Measurements from ENCODE around the gene LCN12. TPM values are rescaled to one million over a fixed set of nuclear protein-coding genes. Genes with fewer than 3 reads are reported as not detected.

LCN12 gene
- total RNA-seq, 1 donor from 2014 or later, result 8.6 TPM

- ATAC-seq (no peak), DNase-seq (ENCODE audit: low spot score) (no peak)
- intact Hi-C loops (cut with DNase I), result no loop called here
Observed at GRCh38 chr9:136952876-136953770, 1.1 kb downstream of the LCN12 start.

- DNase-seq (ENCODE audit: low spot score) (no peak), ATAC-seq (no peak)
- intact Hi-C loops (cut with DNase I), result no loop called here
Observed at GRCh38 chr9:136953771-136954269, 1.7 kb downstream of the LCN12 start.

GRCh38 chr9:136954270-136955083, 2.4 kb downstream of the LCN12 start:
- ATAC-seq (no peak), DNase-seq (ENCODE audit: low spot score) (no peak)
- intact Hi-C loops (cut with DNase I), result no loop called here

- no peak for DNase-seq (ENCODE audit: low spot score)
- intact Hi-C loops (cut with DNase I), result no loop called here
- ATAC-seq, result no peak
Observed at GRCh38 chr9:136955202-136955942, 3.3 kb downstream of the LCN12 start.

GRCh38 chr9:136955943-136956335, 3.9 kb downstream of the LCN12 start:
- DNase-seq (ENCODE audit: low spot score), result no peak
- ATAC-seq, result no peak
- intact Hi-C loops (cut with DNase I), result no loop called here

GRCh38 chr9:136956604-136957003, 4.5 kb downstream of the LCN12 start:
- no peak for ATAC-seq
- intact Hi-C loops (cut with DNase I), result no loop called here
- no peak for DNase-seq (ENCODE audit: low spot score)

GRCh38 chr9:136957461-136957860, 5.4 kb downstream of the LCN12 start:
- intact Hi-C loops (cut with DNase I), result no loop called here
- DNase-seq (ENCODE audit: low spot score) (no peak), ATAC-seq (no peak)

GRCh38 chr9:136957901-136958300, 5.8 kb downstream of the LCN12 start:
- DNase-seq (ENCODE audit: low spot score), result no peak
- no peak for ATAC-seq
- intact Hi-C loops (cut with DNase I), result no loop called here

GRCh38 chr9:136958473-136958872, 6.4 kb downstream of the LCN12 start:
- no peak for ATAC-seq

GRCh38 chr9:136958898-136959850, 7.1 kb downstream of the LCN12 start:
- intact Hi-C loops (cut with DNase I), result no loop called here
- no peak for ATAC-seq
- DNase-seq (ENCODE audit: low spot score), result no peak

More at GRCh38 chr9:136958473-136958872, 6.4 kb downstream of the LCN12 start:
- intact Hi-C loops (cut with DNase I), result no loop called here
- no peak for DNase-seq (ENCODE audit: low spot score)

- intact Hi-C loops (cut with DNase I), result no loop called here
- ATAC-seq (peak; percentile 1), DNase-seq (ENCODE audit: low spot score) (no peak)
Observed at GRCh38 chr9:136960212-136960937, 8.3 kb downstream of the LCN12 start.

- DNase-seq (ENCODE audit: low spot score) (no peak), ATAC-seq (no peak)
- intact Hi-C loops (cut with DNase I), result no loop called here
Observed at GRCh38 chr9:136960938-136961275, 8.8 kb downstream of the LCN12 start.

- peak; percentile 87 for ATAC-seq
Observed at GRCh38 chr9:136961279-136962065, 9.4 kb downstream of the LCN12 start.

GRCh38 chr9:136962163-136962562, 10.1 kb downstream of the LCN12 start:
- intact Hi-C loops (cut with DNase I), result no loop called here
- ATAC-seq (no peak), DNase-seq (ENCODE audit: low spot score) (no peak)

More at GRCh38 chr9:136961279-136962065, 9.4 kb downstream of the LCN12 start:
- intact Hi-C loops (cut with DNase I), result no loop called here
- DNase-seq (ENCODE audit: low spot score), result no peak

- ATAC-seq (no peak), DNase-seq (ENCODE audit: low spot score) (no peak)
- intact Hi-C loops (cut with DNase I), result no loop called here
Observed at GRCh38 chr9:136962701-136963248, 10.7 kb downstream of the LCN12 start.

GRCh38 chr9:136963341-136963740, 11.3 kb downstream of the LCN12 start:
- intact Hi-C loops (cut with DNase I), result no loop called here
- DNase-seq (ENCODE audit: low spot score) (no peak), ATAC-seq (no peak)

- ATAC-seq (no peak), DNase-seq (ENCODE audit: low spot score) (no peak)
- intact Hi-C loops (cut with DNase I), result no loop called here
Observed at GRCh38 chr9:136963751-136964150, 11.7 kb downstream of the LCN12 start.

Measured in sciatic nerve (tissue), 2 donors.